Gastroesophageal sphincter (tissue), 4 donors: ENCODE measurements around the gene GRK3. TPM values are rescaled to one million over a fixed set of nuclear protein-coding genes. Genes with fewer than 3 reads are reported as not detected.

Experiments used
- ATAC-seq: fragments of 150-250 bp; one replicate; pipeline ENCODE4 v1.9.1; 2016; ENCODE audit warnings: mild to moderate bottlenecking, moderate library complexity
- H3K27ac ChIP-seq, 4 donors: fragments of 200-600 bp; sonication (generic) in 3 of 4; 1 replicate in 3 of 4; 2 replicates in 1 of 4; pipeline ENCODE4 v1.5.1; 2016 to 2019
- H3K27me3 ChIP-seq: fragments of 200-600 bp; sonication (generic); one replicate; pipeline ENCODE4 v1.5.1; 2019
- H3K36me3 ChIP-seq, 2 donors: fragments of 200-600 bp; sonication (generic); one replicate each; pipeline ENCODE4 v1.5.1; 2019; ENCODE audit warnings: control low read depth in 1 of 2
- H3K4me1 ChIP-seq, 3 donors: fragments of 200-600 bp; sonication (generic); 1 replicate in 2 of 3; 2 replicates in 1 of 3; pipeline ENCODE4 v1.5.1; 2016 to 2019; ENCODE audit warnings: control low read depth in 2 of 3
- H3K4me3 ChIP-seq, 2 donors: fragments of 200-600 bp; sonication (generic); one replicate each; pipeline ENCODE4 v1.5.1; 2019; ENCODE audit warnings: mild to moderate bottlenecking in 1 of 2, moderate library complexity in 1 of 2
- H3K9me3 ChIP-seq, 3 donors: fragments of 200-600 bp; sonication (generic); one replicate each; pipeline ENCODE4 v1.5.1; 2017 to 2019; ENCODE audit warnings: control low read depth in 2 of 3
- CTCF ChIP-seq, 4 experiments: fragments of 200-600 bp in 2 of 4; fragments of 450-650 bp in 2 of 4; sonication (generic) in 1 of 4; IDR thresholded peaks; one replicate each; pipeline ENCODE4 v1.5.1; 2017 to 2019; ENCODE audit warnings: antibody characterized with exemption in 4 of 4, mild to moderate bottlenecking in 2 of 4, moderate library complexity in 2 of 4
- EP300 ChIP-seq: sonication (generic); formaldehyde crosslinking; IDR thresholded peaks from one replicate; pipeline ENCODE4 v1.6.1; 2017; ENCODE audit warnings: antibody characterized with exemption, mild to moderate bottlenecking
- POLR2A ChIP-seq, 2 donors: fragments of 450-650 bp; IDR thresholded peaks; one replicate each; pipeline ENCODE4 v1.6.1; 2017; ENCODE audit warnings: antibody characterized with exemption in 2 of 2, mild to moderate bottlenecking in 2 of 2, moderate library complexity in 1 of 2
- POLR2AphosphoS5 ChIP-seq: sonication (generic); formaldehyde crosslinking; IDR thresholded peaks from one replicate; pipeline ENCODE4 v1.6.1; 2017; ENCODE audit warnings: antibody characterized with exemption
- WGBS, 2 donors: methylation state at CpG; one replicate each; pipeline ENCODE4 v1.1.5; 2018; ENCODE audit warnings: low coverage in 1 of 2; 5-methylcytosine and 5-hydroxymethylcytosine counted together
- total RNA-seq, 4 donors: library from RNA; depleted of rRNA; stranded (reverse); fragments of >200 nt; gene quantifications; one replicate each; pipeline ENCODE4 v1.1.0, GENCODE V29; 2016

The GRK3 gene
- total RNA-seq, 4 donors from 2014 or later, result 3.9 to 7.8 (median 4.5) TPM

DNA sequence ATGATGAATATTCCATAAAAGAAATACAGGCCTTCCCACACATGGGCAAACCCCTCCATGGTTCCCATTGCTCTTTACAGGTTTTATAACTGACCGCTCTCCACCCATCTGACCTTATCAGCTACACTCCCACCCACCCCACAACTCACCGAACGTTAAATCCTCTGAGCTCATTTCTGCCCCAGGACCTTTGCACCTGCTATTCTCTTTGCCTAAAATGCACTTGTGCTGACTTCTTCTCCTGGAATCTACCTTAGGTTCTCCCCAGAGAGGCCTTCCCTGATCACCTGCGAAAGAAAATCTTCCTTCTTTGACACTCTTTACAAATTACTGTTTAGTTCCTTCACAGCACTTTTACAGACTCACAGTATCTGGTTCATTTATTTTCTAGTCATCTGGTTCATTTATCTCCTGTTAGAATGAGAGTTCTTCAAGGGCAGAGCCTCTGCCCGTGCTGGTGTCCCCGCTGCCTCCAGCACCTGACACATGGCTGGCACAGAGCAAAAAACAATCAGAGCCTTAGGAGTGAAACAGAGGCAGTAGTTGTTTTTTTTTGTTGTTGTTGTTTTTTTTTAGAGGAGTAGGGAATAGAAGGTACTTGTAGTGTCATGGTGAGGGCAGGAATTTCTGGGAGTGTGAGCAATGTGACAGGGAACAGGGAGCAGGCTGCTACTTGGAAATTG is 21.6 kb upstream of the GRK3 start:
- no peaks in the 10 kb centered on the region for H3K9me3 ChIP-seq
- 81 to 86% methylated on average over 4 of the region's 6 CpGs for WGBS, 2 donors
- H3K27ac ChIP-seq, result no peak overlapping the region
- no peak for TF ChIP-seq CTCF (IDR thresholded peaks at IDR 0.05)
- TF ChIP-seq EP300, result no peak
- no peak for TF ChIP-seq POLR2AphosphoS5
- no peak for TF ChIP-seq POLR2A (IDR thresholded peaks at IDR 0.05)
- no peaks in the 10 kb centered on the region for H3K4me1 ChIP-seq
- no peak overlapping the region for H3K4me3 ChIP-seq
- H3K36me3 ChIP-seq, result no peaks in the 10 kb centered on the region
- no peaks in the 10 kb centered on the region for H3K27me3 ChIP-seq
- ATAC-seq, result no peak

GRCh38 chr22:25545146-25545545 is 19.3 kb upstream of the GRK3 start:
- Histone ChIP-seq H3K9me3 (no peaks in the 10 kb centered on the region), H3K4me1 (no peaks in the 10 kb centered on the region), H3K36me3 (no peaks in the 10 kb centered on the region), H3K4me3 (no peak overlapping the region), H3K27me3 (no peaks in the 10 kb centered on the region), H3K27ac (no peak overlapping the region)
- 64 to 68% methylated on average over 3 of the region's 3 CpGs for WGBS, 2 donors
- ATAC-seq, result no peak
- no peak for TF ChIP-seq POLR2AphosphoS5

- TF ChIP-seq EP300, result no peak
- no peak for TF ChIP-seq CTCF (IDR thresholded peaks at IDR 0.05)
- no peak for TF ChIP-seq POLR2AphosphoS5
- no peak for TF ChIP-seq POLR2A (IDR thresholded peaks at IDR 0.05)
- H3K4me1 ChIP-seq, result no peaks in the 10 kb centered on the region
- WGBS, 2 donors, result 84 to 87% methylated on average over 5 to 8 of the region's 10 CpGs
- no peaks in the 10 kb centered on the region for H3K27me3 ChIP-seq
- no peaks in the 10 kb centered on the region for H3K36me3 ChIP-seq
- no peak overlapping the region for H3K4me3 ChIP-seq
- H3K27ac ChIP-seq, result no peak overlapping the region
- H3K9me3 ChIP-seq, result peaks cover 0 to under 1% (median 0%) of the 10 kb centered on the region in 3 donors
- ATAC-seq, result no peak
Measured at GRCh38 chr22:25545672-25546071, 18.8 kb upstream of the GRK3 start.

DNA sequence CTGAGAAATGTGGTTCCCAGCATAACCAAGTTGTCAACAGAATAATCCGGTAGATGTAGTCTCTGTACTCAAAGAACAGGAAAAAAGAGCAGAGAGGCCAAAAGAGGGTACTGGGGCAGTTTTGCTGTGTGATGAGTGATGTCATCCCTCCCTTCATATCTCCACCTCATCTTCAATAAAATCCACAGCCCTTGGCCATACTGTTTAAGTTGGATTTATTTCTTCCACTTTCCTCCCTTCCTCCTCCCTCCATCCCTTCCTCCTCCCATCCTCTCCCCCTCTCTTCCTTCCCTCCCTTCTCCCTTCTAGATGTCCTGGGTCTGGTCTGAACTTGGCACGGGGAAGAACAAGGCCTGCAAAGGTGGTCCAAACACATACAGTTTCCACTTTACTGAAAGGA is 18.2 kb upstream of the GRK3 start:
- no peak for ATAC-seq
- 92% methylated on average over 2 of the region's 2 CpGs; no CpG with 5 or more reads in 1 of the 2 donors for WGBS, 2 donors
- no peak overlapping the region for H3K4me3 ChIP-seq
- no peak overlapping the region for H3K27ac ChIP-seq
- H3K36me3 ChIP-seq, result no peaks in the 10 kb centered on the region
- H3K4me1 ChIP-seq, result no peaks in the 10 kb centered on the region
- TF ChIP-seq EP300 (no peak), POLR2AphosphoS5 (no peak), CTCF (IDR thresholded peaks at IDR 0.05) (no peak), POLR2A (IDR thresholded peaks at IDR 0.05) (no peak)
- H3K9me3 ChIP-seq, result peaks cover 0 to 5% (median 0%) of the 10 kb centered on the region in 3 donors
- no peaks in the 10 kb centered on the region for H3K27me3 ChIP-seq

GRCh38 chr22:25546751-25547150 is 17.7 kb upstream of the GRK3 start:
- TF ChIP-seq POLR2AphosphoS5, result no peak
- no peak for TF ChIP-seq POLR2A (IDR thresholded peaks at IDR 0.05)
- no peak for TF ChIP-seq CTCF (IDR thresholded peaks at IDR 0.05)
- no peak for TF ChIP-seq EP300
- no peak for ATAC-seq
- Histone ChIP-seq H3K36me3 (no peaks in the 10 kb centered on the region), H3K4me3 (no peak overlapping the region), H3K4me1 (no peaks in the 10 kb centered on the region), H3K9me3 (peaks cover 0 to 5% (median 0%) of the 10 kb centered on the region in 3 donors), H3K27me3 (no peaks in the 10 kb centered on the region), H3K27ac (no peak overlapping the region)
- WGBS, 2 donors, result 85 to 93% methylated on average over 3 to 4 of the region's 4 CpGs
